HG02970 (cell line): ENCODE data around the gene ZNF778.
A peak's percentile ranks its signal among the peaks of the same experiment; 100 is the strongest.

Experiments used
- ATAC-seq: cut with Tn5 transposase; IDR thresholded peaks from one replicate; pipeline ENCODE4 v1.9.1; 2021; ENCODE audit warnings: mild to moderate bottlenecking, moderate library complexity, moderate number of reproducible peaks; ENCODE audit not compliant: unreplicated experiment, low FRiP score

Gene ZNF778

GRCh38 chr16:89217388-89218191, at the start of gene ZNF778:
Gene ZNF778 (plus strand): TSS chr16:89217703. CDS start chr16:89221128, 3,425 bp downstream.
- peak; percentile 74 for ATAC-seq

- ATAC-seq, result no peak
Measured at GRCh38 chr16:89168381-89169189, 48.9 kb upstream of the ZNF778 start.

- no peak for ATAC-seq
Measured at GRCh38 chr16:89169778-89170177, 47.7 kb upstream of the ZNF778 start.

- no peak for ATAC-seq
Measured at GRCh38 chr16:89170346-89171215, 46.9 kb upstream of the ZNF778 start.

GRCh38 chr16:89171216-89172170, 46.0 kb upstream of the ZNF778 start, which contains the start of gene CDH15:
Gene CDH15 (plus strand): TSS chr16:89171748. CDS start chr16:89171832, 84 bp downstream.
- ATAC-seq, result peak; percentile 83

GRCh38 chr16:89172171-89172527, 45.4 kb upstream of the ZNF778 start:
- ATAC-seq, result no peak

- no peak for ATAC-seq
Measured at GRCh38 chr16:89172528-89173173, 44.9 kb upstream of the ZNF778 start.

GRCh38 chr16:89173174-89173921, 44.2 kb upstream of the ZNF778 start:
- no peak for ATAC-seq

GRCh38 chr16:89174055-89174827, 43.3 kb upstream of the ZNF778 start:
- no peak for ATAC-seq

- no peak for ATAC-seq
Measured at GRCh38 chr16:89174877-89175276, 42.6 kb upstream of the ZNF778 start.

- ATAC-seq, result no peak
Measured at GRCh38 chr16:89175280-89176146, 42.0 kb upstream of the ZNF778 start.

- no peak for ATAC-seq
Measured at GRCh38 chr16:89176147-89176690, 41.3 kb upstream of the ZNF778 start.

- no peak for ATAC-seq
Measured at GRCh38 chr16:89176717-89177116, 40.8 kb upstream of the ZNF778 start.

GRCh38 chr16:89177501-89177900, 40.0 kb upstream of the ZNF778 start:
- ATAC-seq, result no peak

GRCh38 chr16:89178453-89179147, 38.9 kb upstream of the ZNF778 start:
- no peak for ATAC-seq

- ATAC-seq, result no peak
Measured at GRCh38 chr16:89179148-89179484, 38.4 kb upstream of the ZNF778 start.
